GM19395 (cell line): ENCODE data around the gene OR2T5.
"Not testable (repeated sequence)": the region's sequence is repeated elsewhere in the genome, so short reads cannot be mapped to it uniquely, and the experiment has no call there.

Source experiments
- ATAC-seq: cut with Tn5 transposase; IDR thresholded peaks from one replicate; pipeline ENCODE4 v1.9.1; 2021; ENCODE audit warnings: mild to moderate bottlenecking, moderate library complexity; ENCODE audit not compliant: unreplicated experiment

OR2T5 gene, protein sequence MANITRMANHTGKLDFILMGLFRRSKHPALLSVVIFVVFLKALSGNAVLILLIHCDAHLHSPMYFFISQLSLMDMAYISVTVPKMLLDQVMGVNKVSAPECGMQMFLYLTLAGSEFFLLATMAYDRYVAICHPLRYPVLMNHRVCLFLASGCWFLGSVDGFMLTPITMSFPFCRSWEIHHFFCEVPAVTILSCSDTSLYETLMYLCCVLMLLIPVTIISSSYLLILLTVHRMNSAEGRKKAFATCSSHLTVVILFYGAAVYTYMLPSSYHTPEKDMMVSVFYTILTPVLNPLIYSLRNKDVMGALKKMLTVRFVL

DNA sequence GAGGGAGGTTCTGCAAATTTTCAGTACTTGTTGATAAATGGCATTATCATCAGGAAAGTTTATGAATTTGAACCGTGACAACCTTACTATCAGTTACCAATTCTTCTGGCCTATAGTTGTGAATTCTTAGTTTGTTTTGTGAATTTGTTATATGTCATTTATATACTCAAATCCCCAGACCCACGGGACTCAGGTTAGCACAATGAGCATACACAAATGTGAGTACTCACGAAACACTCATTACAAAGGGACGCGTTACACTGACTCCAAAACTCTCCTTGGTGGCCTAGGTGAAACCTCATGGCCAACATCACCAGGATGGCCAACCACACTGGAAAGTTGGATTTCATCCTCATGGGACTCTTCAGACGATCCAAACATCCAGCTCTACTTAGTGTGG lies at the start of gene OR2T5:
TSS of gene OR2T5 (plus strand) at position 301 of the 400 bp plus-strand sequence. CDS start at position 301, 0 bp downstream.
- ATAC-seq = not testable (repeated sequence)

DNA sequence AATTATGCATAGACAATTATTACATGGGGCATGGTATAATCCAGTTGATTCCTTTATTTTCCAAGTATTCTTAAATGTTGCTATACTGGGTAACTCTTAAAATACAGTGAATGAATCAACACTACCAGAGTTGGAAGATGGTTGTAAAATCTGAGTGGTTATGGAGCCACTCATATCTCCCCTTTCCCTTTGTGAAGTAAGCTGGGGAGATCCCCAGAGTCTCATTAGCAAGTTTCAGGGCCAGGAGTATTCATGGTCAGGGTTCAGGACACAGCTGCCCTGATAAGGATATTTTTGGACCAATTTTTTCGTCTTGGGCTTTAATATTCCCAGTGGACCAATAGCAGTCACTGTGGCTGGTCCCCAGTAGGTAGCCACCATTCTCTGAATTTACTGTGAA lies 49.7 kb upstream of the OR2T5 start:
- ATAC-seq = not testable (repeated sequence)

- not testable (repeated sequence) for ATAC-seq
Measured at GRCh38 chr1:248439283-248439682, 49.1 kb upstream of the OR2T5 start.

- not testable (repeated sequence) for ATAC-seq
Measured at GRCh38 chr1:248442500-248443277, 45.7 kb upstream of the OR2T5 start.

- not testable (repeated sequence) for ATAC-seq
Measured at GRCh38 chr1:248444603-248445002, 43.8 kb upstream of the OR2T5 start.

DNA sequence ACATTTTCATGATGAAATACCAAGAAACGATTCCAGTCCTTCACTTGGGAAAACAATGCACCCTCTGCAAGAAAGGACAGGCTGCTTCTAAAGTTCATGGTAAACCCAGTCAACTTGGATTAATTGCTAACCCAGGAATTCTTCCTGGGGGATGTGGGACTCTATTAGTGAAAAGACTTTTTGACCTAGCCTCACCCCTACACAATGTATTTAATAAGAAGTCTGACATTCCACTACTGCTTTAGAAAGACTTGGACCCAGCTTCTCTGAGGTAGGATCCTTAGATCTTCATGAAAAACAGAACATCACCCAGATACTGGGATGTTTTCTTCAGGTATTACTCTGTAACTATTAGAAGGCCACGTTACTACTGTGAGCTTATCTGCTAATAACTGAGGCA lies 43.0 kb upstream of the OR2T5 start, which contains the start of gene OR2T2:
TSS of gene OR2T2 (plus strand) at position 239 of the 400 bp plus-strand sequence. CDS start 7,161 bp downstream, outside the sequence.
- ATAC-seq = not testable (repeated sequence)

DNA sequence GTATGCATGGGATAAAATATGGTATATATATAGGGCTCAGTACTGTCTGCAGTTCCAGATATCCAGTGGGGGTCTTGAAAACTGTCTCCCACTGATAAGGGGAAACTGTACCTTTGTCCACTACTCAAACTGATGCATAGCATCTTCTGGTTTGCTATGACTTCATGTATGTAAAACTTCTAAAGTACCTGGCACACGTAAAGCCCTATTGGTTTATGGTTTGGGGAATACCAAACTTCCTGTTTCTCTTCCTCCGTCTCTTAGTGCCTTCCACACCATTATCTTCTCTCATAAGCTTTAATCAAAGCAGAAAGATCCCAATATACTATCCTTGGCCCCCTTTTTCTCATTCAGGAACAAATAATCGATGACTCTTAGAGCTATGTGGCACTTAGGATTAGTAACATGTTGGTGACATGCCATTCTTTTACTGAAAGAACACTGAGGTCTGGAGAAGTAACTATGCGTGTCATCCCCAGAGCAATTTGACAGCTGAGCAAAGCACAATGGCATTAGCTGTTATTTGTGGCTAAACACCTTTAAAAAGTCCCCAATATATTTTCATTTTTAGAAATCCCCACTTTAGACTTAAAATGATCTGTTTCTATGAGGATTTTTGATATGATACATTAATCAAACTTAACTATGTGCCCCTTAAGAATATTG lies 39.8 kb upstream of the OR2T5 start:
- ATAC-seq = peak; percentile 47

- ATAC-seq = peak; percentile 8
Measured at GRCh38 chr1:248449821-248450465, 38.4 kb upstream of the OR2T5 start.

GRCh38 chr1:248450466-248451145 lies 37.8 kb upstream of the OR2T5 start:
- ATAC-seq = peak; percentile 66

- ATAC-seq = not testable (repeated sequence)
Measured at GRCh38 chr1:248453619-248454018, 34.8 kb upstream of the OR2T5 start.

DNA sequence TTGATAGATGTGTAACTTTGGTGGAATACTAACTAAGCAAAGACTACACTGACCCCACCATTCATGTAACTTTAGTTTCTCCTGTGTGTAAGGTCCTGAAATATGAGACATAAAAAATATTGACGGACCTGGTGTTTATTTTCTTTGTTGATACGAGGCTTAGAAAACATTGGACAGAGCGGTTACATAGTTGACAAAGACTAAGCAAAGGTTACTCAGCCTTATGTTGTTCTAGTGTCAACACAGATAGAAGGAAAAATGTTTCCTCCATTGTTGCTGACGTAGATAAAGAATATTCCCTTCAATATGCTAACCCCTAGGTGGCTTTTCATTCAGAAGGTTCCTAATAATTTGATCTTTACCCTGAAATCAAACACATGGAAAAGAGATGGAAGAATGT lies 33.3 kb upstream of the OR2T5 start:
- not testable (repeated sequence) for ATAC-seq

DNA sequence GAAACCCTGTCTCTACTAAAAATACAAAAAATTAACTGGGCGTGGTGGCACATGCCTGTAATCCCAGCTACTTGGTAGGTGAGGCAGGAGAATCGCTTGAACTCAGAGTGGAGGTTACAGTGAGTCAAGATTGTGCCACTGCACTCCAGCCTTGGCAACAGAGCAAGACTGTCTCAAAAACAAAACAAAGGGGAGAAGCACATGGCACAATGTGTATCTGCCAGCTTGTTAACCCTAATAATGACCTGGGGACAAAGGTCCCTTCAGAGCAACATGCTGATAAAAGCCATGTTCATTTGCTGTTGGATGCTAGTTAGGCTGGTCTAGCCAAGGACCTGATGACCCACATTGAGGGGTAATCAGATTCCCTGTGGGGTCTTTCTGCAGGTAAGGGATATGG lies 31.8 kb upstream of the OR2T5 start:
- not testable (repeated sequence) for ATAC-seq

DNA sequence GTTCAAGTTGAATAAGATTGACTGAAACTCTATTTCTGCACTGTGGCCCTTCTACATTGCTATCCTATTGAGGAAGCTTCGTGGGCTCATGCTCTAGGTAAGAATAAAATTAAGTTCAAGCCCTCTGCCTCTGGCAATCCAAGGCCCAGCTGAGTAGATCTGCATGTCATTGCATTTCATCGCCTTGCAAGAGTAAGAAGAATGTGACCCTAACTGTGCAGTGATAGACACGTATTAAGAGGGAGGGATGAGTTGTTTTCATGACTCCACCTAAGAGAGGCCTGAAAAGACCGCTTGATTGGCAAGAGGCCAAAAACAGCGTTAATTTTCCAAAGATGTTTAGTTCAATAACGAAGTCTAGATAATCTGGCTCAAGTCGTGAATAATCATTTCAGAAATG lies 29.3 kb upstream of the OR2T5 start:
- ATAC-seq = not testable (repeated sequence)

GRCh38 chr1:248471154-248471553 lies 17.2 kb upstream of the OR2T5 start:
- no peak for ATAC-seq

- not testable (repeated sequence) for ATAC-seq
Measured at GRCh38 chr1:248472111-248472510, 16.3 kb upstream of the OR2T5 start.

DNA sequence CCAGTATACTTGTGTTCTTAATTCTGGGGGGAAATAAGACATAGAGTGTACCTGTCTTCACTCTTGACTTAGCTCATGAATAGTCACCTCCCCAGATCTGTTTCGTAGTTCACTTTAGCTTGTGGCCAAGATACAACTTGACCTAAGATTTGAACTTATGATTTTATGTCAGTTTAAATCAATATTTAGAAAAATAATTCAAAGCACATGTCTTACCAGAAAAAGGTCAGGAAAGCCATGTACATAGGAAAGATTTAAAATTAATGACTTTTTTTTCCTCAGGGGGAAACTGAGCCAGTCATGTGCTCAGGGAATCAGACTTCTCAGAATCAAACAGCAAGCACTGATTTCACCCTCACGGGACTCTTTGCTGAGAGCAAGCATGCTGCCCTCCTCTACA lies 15.3 kb upstream of the OR2T5 start, which contains the start of gene OR2T3:
TSS of gene OR2T3 (plus strand) at position 301 of the 400 bp plus-strand sequence. CDS start at position 301, 0 bp downstream.
- not testable (repeated sequence) for ATAC-seq

DNA sequence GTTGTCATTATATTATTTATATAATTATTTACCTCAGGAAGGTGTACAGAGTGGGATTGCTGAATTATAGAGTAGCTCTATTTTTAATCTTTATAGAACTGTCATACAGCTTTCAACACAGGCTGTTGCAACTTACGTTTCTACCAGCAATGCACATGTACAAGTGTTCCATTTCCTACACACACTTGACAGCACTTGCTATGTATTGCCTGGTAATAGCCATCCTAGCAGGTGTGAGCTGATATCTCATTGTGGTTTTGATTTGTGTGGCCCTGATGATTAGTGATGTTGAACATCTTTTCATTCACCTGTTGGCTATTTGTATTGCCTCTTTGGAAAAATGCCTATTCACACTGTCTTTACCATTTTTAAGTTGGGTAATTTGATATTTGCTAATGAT lies 12.7 kb upstream of the OR2T5 start:
- ATAC-seq = peak; percentile 79

DNA sequence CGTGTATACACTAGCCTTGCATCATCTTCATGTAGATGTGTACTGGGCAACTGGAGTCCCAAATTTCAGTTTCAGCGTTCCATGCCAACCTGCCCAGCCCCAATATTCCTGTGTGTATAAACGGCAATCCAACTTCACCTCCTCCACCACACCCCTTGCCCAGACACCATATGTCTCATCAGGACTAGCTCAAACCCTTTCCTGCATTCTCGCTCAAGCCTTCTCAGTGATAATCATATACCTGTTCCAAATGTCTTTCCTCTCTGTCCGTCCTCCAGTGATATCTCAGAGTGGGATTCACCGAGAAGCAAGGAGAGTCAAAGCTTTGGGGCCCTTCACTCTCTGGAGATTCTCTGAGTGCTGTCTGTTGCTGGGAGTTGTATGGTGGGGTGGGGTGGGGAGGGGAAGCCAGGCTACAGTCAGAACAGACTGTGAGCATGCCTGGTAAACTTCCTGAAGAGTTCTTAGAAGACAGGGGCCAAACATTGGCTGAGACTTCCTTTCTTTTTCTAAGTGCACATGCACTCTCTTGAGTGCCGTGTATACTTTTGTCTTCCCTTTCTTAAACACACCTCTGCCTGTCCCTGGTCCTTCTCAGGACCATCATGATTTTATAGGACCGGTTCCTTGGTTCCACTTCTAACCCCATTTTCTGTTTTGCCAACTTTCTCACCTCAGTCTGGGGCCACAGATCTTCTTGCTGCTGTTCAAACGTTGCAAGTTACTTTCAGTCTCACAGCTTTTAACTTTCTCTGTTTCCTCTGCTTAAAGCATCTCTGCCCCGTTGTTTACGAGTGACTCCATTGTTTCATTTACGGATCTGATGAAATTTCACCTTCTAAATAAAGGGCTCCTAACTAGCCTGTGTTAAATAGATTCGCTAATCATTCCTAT lies 6.5 kb upstream of the OR2T5 start:
- ATAC-seq = peak; percentile 93

GRCh38 chr1:248496661-248497060 lies 8.3 kb downstream of the OR2T5 start:
- not testable (repeated sequence) for ATAC-seq
